HFFc6 (cell line): Measurements from ENCODE around the gene CBX6. TPM values are rescaled to one million over a fixed set of nuclear protein-coding genes. Genes with fewer than 3 reads are reported as not detected.

Source experiments
- DNase-seq: peaks from one replicate; pipeline ENCODE4 v3.0.0-alpha.2; 2018
- H3K27ac Mint-ChIP-seq: 2 replicates; pipeline ENCODE4 v1.8.0; 2020; ENCODE audit warnings: mild to moderate bottlenecking, mixed read lengths
- H3K27me3 Mint-ChIP-seq: 2 replicates; pipeline ENCODE4 v1.8.0; 2021; ENCODE audit warnings: mild to moderate bottlenecking, moderate library complexity, mixed read lengths; ENCODE audit not compliant: insufficient read depth
- H3K36me3 Mint-ChIP-seq: 2 replicates; pipeline ENCODE4 v1.8.0; 2021; ENCODE audit warnings: low read depth, mixed read lengths
- H3K4me1 Mint-ChIP-seq: 2 replicates; pipeline ENCODE4 v1.8.0; 2020; ENCODE audit warnings: low read depth, mixed read lengths
- H3K4me3 Mint-ChIP-seq: 2 replicates; pipeline ENCODE4 v1.8.0; 2020; ENCODE audit warnings: mild to moderate bottlenecking, moderate library complexity, mixed read lengths
- H3K9me3 Mint-ChIP-seq: 2 replicates; pipeline ENCODE4 v1.8.0; 2020; ENCODE audit warnings: mild to moderate bottlenecking, mixed read lengths
- CTCF ChIP-seq: fragments of 200-600 bp; sonication (generic); IDR thresholded peaks from 2 replicates; pipeline ENCODE4 v1.5.0; 2021; ENCODE audit warnings: antibody characterized with exemption, mild to moderate bottlenecking
- total RNA-seq, 6 experiments: library from RNA; stranded (reverse); fragmentation: NEBNext Ultra II Directional; extraction: Animal tissue kit (Norgen Biotek cat#: 25700); gene quantifications; 2 replicates in 1 of 6; 3 replicates in 5 of 6; pipeline ENCODE4 v1.2.3, GENCODE V29; 2021

CBX6 gene
- total RNA-seq, 6 experiments from 2014 or later: 72.0 to 91.5 (median 75.3) TPM

DNA sequence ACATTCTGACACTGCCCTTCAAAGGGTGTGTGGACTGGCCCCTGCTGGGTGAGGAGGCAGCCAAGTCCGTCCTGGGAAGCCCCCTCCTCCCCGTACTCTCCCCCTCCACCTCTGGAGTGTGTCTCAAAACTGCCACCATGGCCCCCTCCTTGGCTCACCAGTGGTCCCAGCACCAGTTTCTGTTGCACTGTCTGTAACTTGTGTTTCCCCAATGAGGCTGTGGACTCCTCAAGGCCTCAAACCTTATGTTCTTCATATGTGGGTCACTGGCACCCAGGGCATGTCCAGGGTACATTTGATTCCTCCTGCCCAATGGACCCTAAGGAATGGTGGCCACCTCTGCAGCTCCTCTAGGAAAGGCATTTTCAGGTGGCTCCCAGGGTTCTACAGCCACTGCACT lies 21.6 kb downstream of the CBX6 start:
- peaks cover 10% of the 10 kb centered on the region for H3K27me3 Mint-ChIP-seq
- TF ChIP-seq CTCF: no peak
- no peak overlapping the region for H3K4me3 Mint-ChIP-seq
- no peaks in the 10 kb centered on the region for H3K36me3 Mint-ChIP-seq
- peaks cover 18% of the 10 kb centered on the region for H3K4me1 Mint-ChIP-seq
- no peaks in the 10 kb centered on the region for H3K9me3 Mint-ChIP-seq
- DNase-seq: no peak
- H3K27ac Mint-ChIP-seq: no peak overlapping the region

- Mint-ChIP-seq H3K9me3 (no peaks in the 10 kb centered on the region), H3K36me3 (no peaks in the 10 kb centered on the region), H3K27ac (no peak overlapping the region), H3K4me3 (no peak overlapping the region), H3K27me3 (peaks cover 15% of the 10 kb centered on the region), H3K4me1 (peaks cover 18% of the 10 kb centered on the region)
- DNase-seq: no peak
- TF ChIP-seq CTCF: no peak
Measured at GRCh38 chr22:38849811-38850210, 22.2 kb downstream of the CBX6 start.

DNA sequence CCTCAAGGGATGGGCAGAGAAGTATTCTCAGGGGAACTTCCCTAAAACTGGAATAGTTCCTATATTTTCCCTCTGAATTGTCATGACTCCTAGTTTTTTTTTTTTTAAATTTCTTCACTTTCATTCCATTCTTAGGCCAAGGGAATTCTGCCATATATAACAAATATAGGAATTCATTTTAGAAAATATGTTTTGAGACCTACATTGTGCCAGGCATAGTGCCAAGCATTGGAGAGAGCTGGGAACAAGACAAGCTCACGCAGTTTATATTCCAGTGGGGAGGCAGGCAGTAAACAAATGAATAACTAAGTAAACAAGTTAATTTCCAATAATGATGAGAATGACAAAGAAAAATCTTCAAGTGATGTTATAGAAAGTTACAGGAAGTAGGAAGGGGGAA lies 25.6 kb downstream of the CBX6 start:
- H3K27me3 Mint-ChIP-seq: peaks cover 34% of the 10 kb centered on the region
- H3K36me3 Mint-ChIP-seq: no peaks in the 10 kb centered on the region
- TF ChIP-seq CTCF: no peak
- peaks cover 12% of the 10 kb centered on the region for H3K4me1 Mint-ChIP-seq
- H3K9me3 Mint-ChIP-seq: no peaks in the 10 kb centered on the region
- DNase-seq: no peak
- H3K27ac Mint-ChIP-seq: no peak overlapping the region
- H3K4me3 Mint-ChIP-seq: no peak overlapping the region

GRCh38 chr22:38845004-38845740 lies 26.8 kb downstream of the CBX6 start:
- no peaks in the 10 kb centered on the region for H3K36me3 Mint-ChIP-seq
- H3K27me3 Mint-ChIP-seq: peaks cover 42% of the 10 kb centered on the region
- no peaks in the 10 kb centered on the region for H3K9me3 Mint-ChIP-seq
- H3K4me1 Mint-ChIP-seq: peaks cover 5% of the 10 kb centered on the region; the same call in 1 of the 2 replicates
- TF ChIP-seq CTCF: no peak
- H3K4me3 Mint-ChIP-seq: no peak overlapping the region
- DNase-seq: no peak
- H3K27ac Mint-ChIP-seq: no peak overlapping the region; the same call in 1 of the 2 replicates

GRCh38 chr22:38844315-38845003 lies 27.6 kb downstream of the CBX6 start:
- Mint-ChIP-seq H3K27me3 (peaks cover 41% of the 10 kb centered on the region), H3K9me3 (no peaks in the 10 kb centered on the region), H3K36me3 (no peaks in the 10 kb centered on the region), H3K4me3 (no peak overlapping the region), H3K27ac (no peak overlapping the region), H3K4me1 (peaks cover 5% of the 10 kb centered on the region; the same call in 1 of the 2 replicates)
- no peak for DNase-seq
- TF ChIP-seq CTCF: no peak
